Raji (cell line): ENCODE measurements around the gene TMEM150A.

Experiments
- POLR2A ChIP-seq: IDR thresholded peaks from 2 replicates; pipeline ENCODE4 v1.6.1; 2011; ENCODE audit warnings: low read depth, low read length, control low read depth; ENCODE audit not compliant: insufficient read depth

TMEM150A gene

DNA sequence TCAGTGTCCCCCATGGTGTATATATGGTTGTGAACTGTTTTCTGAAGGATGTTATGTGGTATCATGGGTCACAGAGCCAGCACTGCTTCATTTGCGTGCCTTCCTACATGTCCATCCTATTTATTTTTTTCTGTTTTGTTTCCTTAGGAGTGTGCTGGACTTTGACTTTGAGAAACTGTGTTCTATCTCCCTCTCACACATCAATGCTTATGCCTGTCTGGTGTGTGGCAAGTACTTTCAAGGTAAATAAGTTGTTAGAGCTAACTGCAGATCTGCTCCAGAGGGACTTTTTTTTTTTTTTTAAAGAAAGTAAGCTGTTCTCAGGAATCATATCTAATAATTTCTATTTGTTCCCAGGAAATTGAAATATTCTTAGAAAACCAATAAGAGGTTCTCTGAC lies 18.8 kb upstream of the TMEM150A start:
- no peak for TF ChIP-seq POLR2A

DNA sequence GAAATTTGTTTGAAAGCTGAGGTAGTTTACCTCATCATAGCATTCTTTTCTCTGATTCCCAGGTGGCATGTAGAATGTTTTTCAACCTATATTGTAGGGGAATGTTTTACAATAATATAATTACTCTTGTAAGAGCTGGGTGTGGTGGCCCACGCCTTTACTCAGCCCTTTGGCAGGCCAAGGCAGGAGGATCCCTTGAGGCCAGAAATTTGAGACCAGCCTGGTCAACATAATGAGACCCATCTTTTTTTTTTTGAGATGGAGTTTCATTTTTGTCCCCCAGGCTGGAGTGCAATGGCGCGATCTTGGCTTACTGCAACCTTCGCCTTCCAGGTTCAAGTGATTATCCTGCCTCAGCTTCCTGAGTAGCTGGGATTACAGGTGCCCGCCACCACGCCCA lies 17.1 kb upstream of the TMEM150A start:
- TF ChIP-seq POLR2A: no peak

- no peak for TF ChIP-seq POLR2A
Measured at GRCh38 chr2:85615413-85615728, 12.9 kb upstream of the TMEM150A start.

GRCh38 chr2:85613717-85614515 lies 11.4 kb upstream of the TMEM150A start:
- no peak for TF ChIP-seq POLR2A

DNA sequence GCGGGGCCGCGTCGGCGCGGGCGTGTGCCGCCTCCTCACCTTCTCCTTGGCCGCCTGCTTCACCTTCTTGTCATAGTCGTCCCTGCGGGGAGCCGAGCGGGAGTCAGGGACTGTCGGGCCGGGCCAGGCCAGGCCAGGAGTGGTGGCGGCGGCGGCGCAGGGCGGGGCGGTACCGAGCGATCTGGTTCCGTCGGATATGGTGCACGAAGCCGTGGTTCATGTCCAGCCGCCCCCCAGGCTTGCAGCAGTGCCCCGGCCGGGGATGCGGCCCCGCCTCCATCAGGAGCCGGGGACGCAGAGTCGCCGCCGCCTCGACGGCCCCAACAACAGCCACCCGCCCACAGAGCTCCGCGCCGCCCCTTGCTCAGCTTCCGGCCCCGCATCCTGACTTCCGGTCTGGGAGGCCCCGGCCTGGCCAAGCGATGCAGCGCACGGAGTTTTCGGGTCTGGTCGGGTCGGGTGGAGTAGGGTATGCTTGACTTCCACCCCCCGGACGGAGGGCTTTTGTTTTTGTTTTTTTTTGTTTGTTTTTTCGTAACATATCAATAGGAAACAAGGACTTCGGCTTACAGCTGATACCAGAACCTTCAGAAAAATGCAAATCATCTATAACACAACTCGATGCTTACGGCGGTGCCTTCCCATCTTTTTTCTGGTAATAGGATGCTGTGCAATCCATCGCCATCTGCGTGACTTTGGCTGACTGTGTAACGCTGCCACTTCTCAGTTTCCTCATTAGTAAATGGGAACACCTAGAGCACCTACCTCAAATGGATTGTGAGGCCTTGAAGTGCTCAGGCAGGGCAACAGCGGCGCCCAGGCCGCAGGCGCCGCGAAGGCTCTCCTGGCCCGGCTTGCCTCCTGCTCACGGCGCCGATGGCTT lies 9.4 kb upstream of the TMEM150A start, which contains the start of gene C2orf68:
Gene C2orf68 (minus strand): TSS at position 362 of the 883 bp plus-strand sequence. CDS start 82 bp downstream, at position 280.
- peak; percentile 85 for TF ChIP-seq POLR2A

DNA sequence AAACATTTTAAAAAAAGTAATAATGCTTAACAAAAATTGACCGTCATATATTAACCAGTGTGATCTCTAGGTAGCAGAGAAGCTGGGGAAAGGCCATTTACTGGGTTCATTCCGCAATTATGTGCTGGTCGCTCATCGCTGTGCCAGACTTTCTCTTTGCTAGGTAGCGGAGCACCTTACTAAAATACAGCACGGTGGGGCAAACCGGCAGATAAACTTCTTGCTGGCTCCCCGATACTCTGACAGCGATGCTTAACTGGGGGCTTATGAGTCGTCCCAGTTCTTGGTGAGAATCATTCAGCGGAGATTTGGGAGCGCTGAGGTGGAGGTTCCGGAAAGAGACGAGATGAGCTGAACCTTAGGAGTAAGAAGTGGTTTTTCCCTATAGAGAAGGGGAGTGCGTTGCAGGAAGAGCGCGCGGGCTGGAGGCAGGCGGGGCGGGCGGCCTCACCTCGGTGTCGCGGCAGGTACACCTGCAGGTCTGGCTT lies 8.8 kb upstream of the TMEM150A start:
- TF ChIP-seq POLR2A: no peak

- no peak for TF ChIP-seq POLR2A
Measured at GRCh38 chr2:85607268-85608215, 5.0 kb upstream of the TMEM150A start.

GRCh38 chr2:85606116-85606455 lies 3.6 kb upstream of the TMEM150A start:
- TF ChIP-seq POLR2A: no peak

DNA sequence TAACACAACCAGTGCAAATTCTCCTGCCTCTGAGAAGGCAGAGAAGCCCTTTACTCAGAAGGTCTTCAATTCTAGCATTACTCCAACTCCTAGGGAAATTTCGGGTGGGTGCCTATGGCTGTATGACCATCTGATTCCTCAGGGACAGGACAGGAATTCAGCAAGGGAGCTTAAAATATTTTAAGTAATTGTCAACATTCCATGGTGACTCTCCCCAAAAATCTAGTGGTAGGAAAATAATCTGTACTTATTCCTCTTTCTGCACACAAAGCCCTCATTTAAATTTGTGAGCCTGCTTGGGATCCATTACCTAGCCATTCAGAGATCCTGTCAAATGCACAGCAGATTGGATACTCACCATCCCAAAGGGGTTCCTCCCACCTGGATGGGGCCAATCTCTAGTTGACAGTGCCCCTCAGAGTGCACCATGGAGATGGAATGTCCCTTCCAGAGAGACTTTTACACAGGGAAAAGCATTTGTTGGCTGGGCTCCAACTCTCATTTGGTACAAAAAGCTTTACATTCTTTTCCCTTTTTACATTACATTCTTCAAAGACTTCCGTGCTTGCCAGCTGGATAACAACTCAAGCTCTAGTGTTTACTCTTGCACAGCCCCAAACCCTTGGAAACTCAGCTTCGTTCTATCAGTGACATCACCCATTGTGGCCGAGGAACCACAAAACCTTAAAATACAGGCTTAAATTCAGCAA lies 3.1 kb upstream of the TMEM150A start:
- TF ChIP-seq POLR2A: no peak

DNA sequence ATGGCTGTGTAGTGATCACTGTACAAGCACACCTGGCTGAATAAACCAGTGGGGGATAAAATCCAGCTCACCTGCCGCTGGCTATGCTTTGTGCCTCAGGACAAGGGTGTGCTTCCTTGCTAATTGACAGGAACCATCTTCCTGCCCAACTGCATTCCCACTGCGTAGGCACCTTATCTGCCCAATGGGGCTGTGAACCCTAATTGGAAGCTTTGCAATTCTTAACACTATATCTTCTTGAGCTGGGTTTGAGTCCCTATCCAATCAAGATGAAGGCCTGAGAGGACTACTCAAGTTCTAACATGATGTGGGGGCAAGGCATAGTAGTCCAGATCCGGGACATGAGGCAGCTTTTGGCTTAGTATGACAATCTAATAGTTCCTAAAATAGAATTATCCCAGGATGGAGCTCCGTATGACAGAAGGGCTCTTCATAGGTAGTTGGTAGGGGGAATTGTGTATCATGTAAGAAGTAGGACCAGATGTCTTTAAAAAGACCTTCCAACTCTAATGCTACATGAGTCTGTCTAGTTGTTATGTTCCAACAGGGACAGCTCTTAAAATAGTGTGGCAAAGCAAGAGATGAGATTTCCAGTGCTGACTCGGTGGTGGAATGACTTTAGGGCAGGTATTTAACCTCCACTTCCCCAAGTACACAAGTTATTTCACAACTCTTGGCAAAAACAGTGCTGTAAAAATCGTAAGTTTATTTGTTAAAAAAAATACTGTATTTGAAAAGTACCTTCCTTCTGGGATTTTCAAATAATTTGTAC lies 2.3 kb upstream of the TMEM150A start:
- TF ChIP-seq POLR2A: 0 out of 2 replicates have a peak, but pooled peaks have one; percentile 2

- 0 out of 2 replicates have a peak, but pooled peaks have one; percentile 16 for TF ChIP-seq POLR2A
Measured at GRCh38 chr2:85604133-85604444, 1.6 kb upstream of the TMEM150A start.

DNA sequence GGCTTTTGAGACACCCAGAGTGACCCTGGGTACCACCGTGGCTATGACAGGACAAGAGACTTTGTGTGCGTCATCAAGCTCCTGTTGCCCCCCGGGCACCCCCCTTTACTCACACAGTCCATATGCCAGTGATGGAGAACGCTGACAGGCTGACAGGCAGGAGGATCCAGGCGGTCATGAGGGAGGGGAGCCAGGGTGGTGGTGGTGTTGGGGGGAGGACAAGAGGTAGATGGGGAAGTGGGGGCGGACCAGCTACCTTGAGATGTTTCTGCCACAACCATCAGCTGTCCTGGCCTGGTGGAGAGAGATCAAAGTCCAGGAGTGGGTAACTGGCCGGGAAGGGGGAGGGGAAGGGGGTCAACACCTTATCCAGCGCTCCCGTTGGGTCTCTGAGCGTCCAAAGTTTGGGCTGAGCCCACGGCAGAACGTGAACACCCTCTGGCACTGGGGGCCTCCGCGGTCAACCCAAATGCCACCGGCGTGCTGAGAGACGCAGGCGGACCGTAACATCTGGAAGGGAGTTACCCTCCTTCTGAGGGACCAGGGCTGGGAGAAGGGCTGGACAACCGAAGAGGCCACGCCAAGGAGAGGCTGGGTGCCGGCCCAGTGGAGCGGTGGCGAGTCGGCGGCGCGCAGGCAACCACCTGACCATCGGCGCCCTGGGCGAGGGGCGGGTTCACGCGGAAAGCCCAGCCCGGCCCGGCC lies 575 bp downstream of the TMEM150A start:
- TF ChIP-seq POLR2A: no peak
